Subcutaneous adipose tissue (tissue), 4 donors: Measurements from ENCODE around the gene RNF217. TPM values are rescaled to one million over a fixed set of nuclear protein-coding genes. Genes with fewer than 3 reads are reported as not detected.

Experiments
- CTCF ChIP-seq: fragments of 450-650 bp; IDR thresholded peaks from one replicate; pipeline ENCODE4 v1.5.1; 2016; ENCODE audit warnings: low read depth, mild to moderate bottlenecking, control low read depth, antibody characterized with exemption, moderate library complexity
- total RNA-seq, 4 donors: library from RNA; depleted of rRNA; stranded (reverse); fragments of >200 nt; gene quantifications; one replicate each; pipeline ENCODE4 v1.1.0, GENCODE V29; 2016

RNF217 gene
- total RNA-seq, 4 donors from 2014 or later, result 41.8 to 69.5 (median 47.2) TPM

GRCh38 chr6:125082908-125083683 is 120.9 kb downstream of the RNF217 start:
- TF ChIP-seq CTCF, result no peak

- TF ChIP-seq CTCF, result no peak
Observed at GRCh38 chr6:125083684-125083990, 121.4 kb downstream of the RNF217 start.

- TF ChIP-seq CTCF, result no peak
Observed at GRCh38 chr6:125086716-125087115, 124.5 kb downstream of the RNF217 start.

- TF ChIP-seq CTCF, result no peak
Observed at GRCh38 chr6:125088963-125089362, 126.7 kb downstream of the RNF217 start.

- TF ChIP-seq CTCF, result no peak
Observed at GRCh38 chr6:125094563-125094962, 132.3 kb downstream of the RNF217 start.

GRCh38 chr6:125095580-125096301 is 133.5 kb downstream of the RNF217 start:
- TF ChIP-seq CTCF, result no peak

- TF ChIP-seq CTCF, result no peak
Observed at GRCh38 chr6:125097186-125097585, 134.9 kb downstream of the RNF217 start.
